Activated naive CD4-positive, alpha-beta T cell treated with anti-CD3 and anti-CD28 coated beads, Interleukin-2, amount 10 ng/mL, durations not matched to agents 7 days and 5 days (primary cell): ENCODE measurements around the gene C2orf69.

Experiments
- CTCF ChIA-PET: fragments of 350-600 bp; sonication (Branson Sonifier 250); formaldehyde crosslinking; loops from one replicate; lab custom pipeline; 2021; ENCODE audit warnings: antibody characterized with exemption; lab: Charles Lee
- DNase-seq: peaks from one replicate; pipeline ENCODE4 v3.0.0-alpha.2; 2020
- H3K27ac Mint-ChIP-seq: one replicate; pipeline ENCODE4 v1.8.0; 2021; ENCODE audit warnings: mild to moderate bottlenecking, moderate library complexity, mixed read lengths
- H3K27me3 Mint-ChIP-seq: one replicate; pipeline ENCODE4 v1.8.0; 2021; ENCODE audit warnings: mild to moderate bottlenecking, mixed read lengths
- H3K36me3 Mint-ChIP-seq: one replicate; pipeline ENCODE4 v1.8.0; 2021; ENCODE audit warnings: mixed read lengths
- H3K4me1 Mint-ChIP-seq: one replicate; pipeline ENCODE4 v1.8.0; 2021; ENCODE audit warnings: mixed read lengths
- H3K4me3 Mint-ChIP-seq: one replicate; pipeline ENCODE4 v1.8.0; 2021; ENCODE audit warnings: mild to moderate bottlenecking, moderate library complexity, mixed read lengths
- H3K9me3 Mint-ChIP-seq: one replicate; pipeline ENCODE4 v1.8.0; 2021; ENCODE audit warnings: mixed read lengths

Gene C2orf69

DNA sequence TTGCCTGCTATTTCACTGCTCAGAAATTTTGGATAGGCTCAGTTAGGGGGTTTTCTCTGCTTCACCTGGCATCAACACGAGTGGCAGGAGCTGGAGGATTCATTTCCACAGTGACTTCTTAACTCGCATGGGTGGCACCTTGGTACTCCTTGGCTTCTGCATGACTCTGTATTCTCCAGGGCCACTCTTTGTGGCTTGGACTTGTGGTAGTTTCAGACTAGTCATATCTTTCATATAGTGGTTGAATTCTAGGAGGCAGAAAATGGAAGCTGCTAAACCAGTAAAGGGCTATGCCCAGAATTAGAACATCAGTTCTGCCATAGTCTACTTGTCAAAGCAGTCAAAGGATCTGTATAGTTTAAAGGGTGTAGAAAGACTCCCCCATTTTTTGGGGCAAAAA lies 51.1 kb downstream of the C2orf69 start:
- H3K9me3 Mint-ChIP-seq = no peaks in the 10 kb centered on the region
- no peak overlapping the region for H3K27ac Mint-ChIP-seq
- DNase-seq = no peak
- CTCF ChIA-PET = interaction anchor here (1.8 kb wide), 1 partner anchor 14 kb away, joined by 5 read pairs; no protein-coding TSS in a partner anchor
- H3K27me3 Mint-ChIP-seq = no peaks in the 10 kb centered on the region
- peaks cover 19% of the 10 kb centered on the region for H3K4me1 Mint-ChIP-seq
- H3K4me3 Mint-ChIP-seq = no peak overlapping the region
- peaks cover 36% of the 10 kb centered on the region for H3K36me3 Mint-ChIP-seq

- Mint-ChIP-seq H3K36me3 (peaks cover 31% of the 10 kb centered on the region), H3K4me3 (no peak overlapping the region)
- CTCF ChIA-PET = interaction anchor here (1.5 kb wide), 1 partner anchor 737 kb away, joined by 4 read pairs; no protein-coding TSS in a partner anchor
Measured at GRCh38 chr2:199966405-199966804, 55.3 kb downstream of the C2orf69 start.

DNA sequence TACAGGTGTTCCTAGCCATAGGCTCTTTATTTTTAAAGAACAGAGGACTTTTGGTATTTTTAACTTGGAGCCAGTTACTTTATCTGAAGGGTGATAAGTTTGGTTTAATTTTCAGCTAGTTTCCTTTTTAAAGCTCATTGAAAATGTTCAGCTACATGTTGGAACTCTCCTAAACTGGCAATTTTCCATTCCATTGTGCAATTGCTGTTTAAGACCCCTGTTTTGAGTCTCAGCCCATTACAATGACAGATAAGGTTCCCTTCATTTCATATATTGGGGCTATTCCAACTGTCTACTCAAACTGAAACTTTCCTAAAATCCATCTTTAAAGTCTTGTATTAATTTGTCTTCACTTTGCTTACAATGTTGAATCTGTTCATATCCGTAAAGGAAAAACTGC lies 55.9 kb downstream of the C2orf69 start:
- CTCF ChIA-PET = interaction anchor here (1.5 kb wide), 1 partner anchor 736 kb away, joined by 4 read pairs; no protein-coding TSS in a partner anchor

More at GRCh38 chr2:199966405-199966804, 55.3 kb downstream of the C2orf69 start:
- DNase-seq = no peak
- H3K27ac Mint-ChIP-seq = no peak overlapping the region
- no peaks in the 10 kb centered on the region for H3K27me3 Mint-ChIP-seq
- H3K4me1 Mint-ChIP-seq = no peaks in the 10 kb centered on the region
- no peaks in the 10 kb centered on the region for H3K9me3 Mint-ChIP-seq

DNA sequence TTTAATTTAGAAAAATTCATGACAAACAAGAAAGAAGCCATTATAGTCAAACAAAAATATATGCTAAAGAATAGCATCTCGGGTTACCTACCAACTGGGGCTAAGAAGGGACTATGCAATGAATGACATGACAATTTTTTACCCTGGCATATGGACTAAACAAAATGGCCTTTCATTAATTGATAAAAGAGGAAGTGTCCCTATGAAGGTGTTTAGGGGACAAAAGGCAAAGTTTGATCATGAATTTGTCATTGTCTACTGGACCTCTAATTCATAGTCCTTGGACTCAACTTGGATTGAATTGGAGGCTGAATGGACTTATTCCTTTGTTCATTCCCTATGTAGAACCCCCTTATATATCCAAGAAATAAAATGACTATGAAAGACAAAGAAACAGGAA lies 57.0 kb downstream of the C2orf69 start:
- Mint-ChIP-seq H3K9me3 (no peaks in the 10 kb centered on the region), H3K27me3 (no peaks in the 10 kb centered on the region), H3K4me3 (no peak overlapping the region), H3K27ac (no peak overlapping the region), H3K36me3 (peaks cover 20% of the 10 kb centered on the region), H3K4me1 (no peaks in the 10 kb centered on the region)
- CTCF ChIA-PET = interaction anchor here (1.5 kb wide), 1 partner anchor 735 kb away, joined by 4 read pairs; no protein-coding TSS in a partner anchor
- no peak for DNase-seq

More for the DNA sequence above, 55.9 kb downstream of the C2orf69 start:
- no peaks in the 10 kb centered on the region for H3K4me1 Mint-ChIP-seq
- no peaks in the 10 kb centered on the region for H3K27me3 Mint-ChIP-seq
- H3K36me3 Mint-ChIP-seq = peaks cover 27% of the 10 kb centered on the region
- no peaks in the 10 kb centered on the region for H3K9me3 Mint-ChIP-seq
- no peak overlapping the region for H3K27ac Mint-ChIP-seq
- no peak for DNase-seq
- H3K4me3 Mint-ChIP-seq = no peak overlapping the region

DNA sequence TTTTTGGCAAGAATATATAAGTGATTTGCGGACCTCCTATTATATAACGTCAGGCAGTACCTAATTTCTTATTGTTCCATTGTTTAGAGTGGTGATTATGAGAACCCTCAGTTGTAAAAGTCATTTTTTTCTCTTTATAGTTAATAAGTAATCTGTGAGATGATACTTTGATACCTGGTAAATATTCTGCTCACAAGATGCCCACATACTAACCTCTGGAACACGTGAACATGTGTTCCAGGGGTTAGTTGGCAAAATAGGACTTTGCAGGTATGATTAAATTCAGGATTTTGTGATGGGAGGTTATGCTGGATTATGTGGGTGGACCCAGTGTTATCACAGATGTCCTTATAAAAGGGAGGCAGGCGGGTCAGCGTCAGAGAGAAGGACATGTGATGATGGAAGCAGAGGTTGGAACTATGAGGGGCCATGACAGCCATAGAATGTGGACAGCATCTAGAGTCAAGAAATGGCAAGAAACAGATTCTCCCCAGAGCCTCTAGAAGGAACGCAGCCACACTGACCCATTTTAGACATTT lies 61.1 kb downstream of the C2orf69 start:
- Mint-ChIP-seq H3K9me3 (no peaks in the 10 kb centered on the region), H3K36me3 (peaks cover 6% of the 10 kb centered on the region), H3K4me1 (no peaks in the 10 kb centered on the region), H3K27me3 (no peaks in the 10 kb centered on the region), H3K27ac (no peak overlapping the region), H3K4me3 (no peak overlapping the region)
- DNase-seq = no peak
- CTCF ChIA-PET = interaction anchor here (1.1 to 1.6 kb wide), 2 partner anchors 13 to 512 kb away, joined by 4 to 5 read pairs; no protein-coding TSS in a partner anchor

DNA sequence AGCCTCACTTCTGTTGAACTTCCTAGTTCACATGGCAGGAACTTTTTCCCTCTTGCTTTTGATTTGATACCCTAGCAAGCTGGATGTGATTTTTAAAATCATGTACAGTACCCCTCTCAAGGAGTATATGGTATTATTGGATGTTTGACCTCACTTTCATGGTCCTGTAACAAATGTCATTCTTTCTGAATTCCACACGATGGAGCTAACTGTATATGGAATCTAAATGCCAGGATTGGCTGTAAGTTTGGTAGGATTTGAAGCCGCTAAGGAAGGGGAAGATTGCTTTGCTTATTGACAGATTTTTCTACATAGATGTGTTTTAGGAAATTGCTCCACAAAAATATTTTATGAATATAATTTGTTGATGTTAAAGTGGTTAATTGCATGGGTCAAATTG lies 62.6 kb downstream of the C2orf69 start:
- H3K4me3 Mint-ChIP-seq = no peak overlapping the region
- no peaks in the 10 kb centered on the region for H3K27me3 Mint-ChIP-seq
- no peak overlapping the region for H3K27ac Mint-ChIP-seq
- no peak for DNase-seq
- peaks cover 13% of the 10 kb centered on the region for H3K4me1 Mint-ChIP-seq
- no peaks in the 10 kb centered on the region for H3K36me3 Mint-ChIP-seq
- H3K9me3 Mint-ChIP-seq = no peaks in the 10 kb centered on the region
- CTCF ChIA-PET = interaction anchor here (0.6 to 3.8 kb wide), 9 partner anchors 9 to 843 kb away, joined by 3 to 28 read pairs (median 3); no protein-coding TSS in a partner anchor

- Mint-ChIP-seq H3K27ac (no peak overlapping the region), H3K27me3 (no peaks in the 10 kb centered on the region), H3K4me1 (peaks cover 22% of the 10 kb centered on the region), H3K4me3 (no peak overlapping the region), H3K9me3 (no peaks in the 10 kb centered on the region), H3K36me3 (no peaks in the 10 kb centered on the region)
- no peak for DNase-seq
- CTCF ChIA-PET = interaction anchor here (1.7 to 3.8 kb wide), 3 partner anchors 11 to 508 kb away, joined by 5 to 28 read pairs (median 14); no protein-coding TSS in a partner anchor
Measured at GRCh38 chr2:199975273-199975895, 64.3 kb downstream of the C2orf69 start.
